Activated naive CD4-positive, alpha-beta T cell treated with anti-CD3 and anti-CD28 coated beads for 36 hours (primary cell): ENCODE results near the gene WWC2. TPM values are rescaled to one million over a fixed set of nuclear protein-coding genes. Genes with fewer than 3 reads are reported as not detected.

Experiments
- CTCF ChIA-PET: fragments of 350-600 bp; sonication (Branson Sonifier 250); formaldehyde crosslinking; loops from one replicate; lab custom pipeline; 2021; ENCODE audit warnings: antibody characterized with exemption; lab: Charles Lee
- DNase-seq: peaks from one replicate; pipeline ENCODE4 v3.0.0-alpha.2; 2020
- H3K27ac Mint-ChIP-seq: one replicate; pipeline ENCODE4 v1.8.0; 2021; ENCODE audit warnings: mild to moderate bottlenecking, mixed read lengths
- H3K27me3 Mint-ChIP-seq: one replicate; pipeline ENCODE4 v1.8.0; 2021; ENCODE audit warnings: low read depth, mixed read lengths
- H3K36me3 Mint-ChIP-seq: one replicate; pipeline ENCODE4 v1.8.0; 2021; ENCODE audit warnings: low read depth, mixed read lengths
- H3K4me1 Mint-ChIP-seq: one replicate; pipeline ENCODE4 v1.8.0; 2021; ENCODE audit warnings: low read depth, mixed read lengths
- H3K4me3 Mint-ChIP-seq: one replicate; pipeline ENCODE4 v1.8.0; 2021; ENCODE audit warnings: mild to moderate bottlenecking, moderate library complexity, mixed read lengths
- H3K9me3 Mint-ChIP-seq: one replicate; pipeline ENCODE4 v1.8.0; 2021; ENCODE audit warnings: mixed read lengths
- intact Hi-C: fragments of 100-400 bp; cut with micrococcal nuclease; formaldehyde crosslinking; loops from one replicate; pipeline ENCODE4 v1.15.1; 2023
- total RNA-seq, 2 experiments: library from RNA; stranded (reverse); gene quantifications; one replicate each; pipeline ENCODE4 v1.2.3, GENCODE V29; 2021

The WWC2 gene
- total RNA-seq, 2 experiments from 2014 or later: 6.7 to 10.0 TPM

DNA sequence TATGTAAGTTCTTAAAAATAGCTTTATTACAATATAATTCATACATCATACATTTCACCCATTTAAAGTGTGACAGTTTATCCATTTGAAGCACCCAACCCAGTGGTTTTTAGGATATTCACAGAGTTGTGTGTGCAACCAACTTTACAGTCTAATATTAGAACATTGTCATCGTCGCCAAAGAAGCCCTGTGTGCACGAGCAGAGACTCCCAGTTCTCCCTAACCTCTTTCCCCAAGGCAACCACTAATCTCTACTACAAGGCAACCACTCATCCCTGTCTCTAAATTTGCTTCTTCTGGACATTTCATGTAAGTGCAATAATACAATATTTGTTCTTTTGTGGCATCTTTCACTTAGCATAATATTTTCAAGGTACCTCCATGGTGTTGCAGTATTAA lies 173.3 kb downstream of the WWC2 start:
- no peak overlapping the region for H3K27ac Mint-ChIP-seq
- no peak overlapping the region for H3K4me3 Mint-ChIP-seq
- peaks cover 14% of the 10 kb centered on the region for H3K9me3 Mint-ChIP-seq
- H3K27me3 Mint-ChIP-seq: no peaks in the 10 kb centered on the region
- no peak for DNase-seq
- CTCF ChIA-PET: interaction anchor here (3.4 kb wide), 1 partner anchor 10 kb away, joined by 15 read pairs; no protein-coding TSS in a partner anchor
- H3K4me1 Mint-ChIP-seq: no peaks in the 10 kb centered on the region
- peaks cover 28% of the 10 kb centered on the region for H3K36me3 Mint-ChIP-seq
- intact Hi-C loops: no loop called here

DNA sequence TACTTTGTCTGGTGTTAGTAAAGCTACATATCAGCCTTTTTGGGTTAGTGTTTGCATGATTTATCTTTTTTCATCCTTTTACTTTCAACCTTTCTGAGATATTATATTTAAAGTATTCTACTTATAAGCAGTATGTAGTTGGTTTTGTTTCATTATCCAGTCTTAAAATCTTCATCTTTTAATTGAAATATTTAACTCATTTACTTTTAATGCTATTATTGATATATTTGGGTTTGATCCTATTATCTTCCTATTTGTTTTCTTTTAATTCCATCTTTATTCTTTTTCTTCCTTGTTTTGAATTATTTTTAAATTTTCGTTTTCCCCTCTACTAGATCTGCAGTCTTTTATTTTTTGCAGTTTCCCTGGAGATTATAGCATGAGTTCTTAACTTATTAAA lies 177.0 kb downstream of the WWC2 start:
- no peaks in the 10 kb centered on the region for H3K27me3 Mint-ChIP-seq
- H3K4me1 Mint-ChIP-seq: no peaks in the 10 kb centered on the region
- intact Hi-C loops: no loop called here
- H3K4me3 Mint-ChIP-seq: no peak overlapping the region
- H3K27ac Mint-ChIP-seq: no peak overlapping the region
- H3K36me3 Mint-ChIP-seq: peaks cover 31% of the 10 kb centered on the region
- H3K9me3 Mint-ChIP-seq: peaks cover 14% of the 10 kb centered on the region
- CTCF ChIA-PET: interaction anchor here (0.7 to 1.2 kb wide), 2 partner anchors 14 to 153 kb away, joined by 3 read pairs; no protein-coding TSS in a partner anchor
- no peak for DNase-seq

DNA sequence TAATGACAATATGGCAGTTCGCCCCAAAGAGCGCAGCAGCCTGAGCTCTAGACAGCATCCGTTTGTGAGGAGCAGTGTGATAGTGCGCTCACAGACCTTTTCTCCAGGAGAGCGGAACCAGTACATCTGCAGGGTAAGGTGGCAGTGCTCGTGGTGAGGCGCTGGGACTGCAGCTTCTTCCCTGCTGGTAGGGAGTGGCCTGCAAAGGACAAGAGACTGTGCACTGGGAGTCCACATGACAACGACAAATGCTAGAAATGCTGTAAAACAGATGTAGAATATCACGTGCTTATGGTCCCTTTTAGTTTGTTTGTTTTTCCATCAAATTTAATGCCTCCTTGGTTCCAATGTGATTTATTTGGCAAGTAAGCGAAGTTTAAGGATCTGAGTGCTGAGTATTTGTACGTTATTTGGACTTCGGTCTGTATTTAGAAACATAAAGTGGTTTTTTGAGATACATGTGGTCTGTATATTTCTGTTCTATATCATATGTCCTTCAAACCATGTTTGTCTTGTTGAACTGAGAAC lies 185.3 kb downstream of the WWC2 start:
- Mint-ChIP-seq H3K9me3 (no peaks in the 10 kb centered on the region), H3K4me3 (no peak overlapping the region), H3K4me1 (no peaks in the 10 kb centered on the region), H3K27ac (no peak overlapping the region), H3K36me3 (peaks cover 13% of the 10 kb centered on the region), H3K27me3 (no peaks in the 10 kb centered on the region)
- no peak for DNase-seq
- CTCF ChIA-PET: interaction anchor here (0.6 kb wide), 1 partner anchor 64 kb away, joined by 3 read pairs; no protein-coding TSS in a partner anchor
- intact Hi-C loops: no loop called here

DNA sequence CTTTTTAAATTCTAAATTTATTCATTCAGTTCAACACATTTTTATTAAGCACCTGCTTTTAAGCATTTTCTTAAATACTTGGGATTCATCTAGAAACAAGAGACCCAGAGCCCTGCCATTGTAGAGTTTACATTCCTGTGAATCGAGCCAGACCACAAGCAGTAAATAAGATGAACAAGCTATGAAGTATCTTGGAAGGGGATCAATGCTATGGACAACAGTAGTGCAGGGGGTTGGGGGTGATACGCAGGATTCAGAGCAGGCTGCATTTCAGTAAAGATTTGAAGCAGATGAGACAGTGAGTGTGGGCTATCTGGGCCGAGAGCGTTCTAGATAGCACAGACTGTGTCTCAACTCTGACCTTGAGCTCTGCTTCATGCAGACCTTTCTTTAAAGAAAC lies 185.9 kb downstream of the WWC2 start:
- no peaks in the 10 kb centered on the region for H3K9me3 Mint-ChIP-seq
- no peak overlapping the region for H3K27ac Mint-ChIP-seq
- CTCF ChIA-PET: interaction anchor here (0.5 to 0.6 kb wide), 2 partner anchors 65 to 122 kb away, joined by 3 to 4 read pairs; no protein-coding TSS in a partner anchor
- intact Hi-C loops: no loop called here
- no peak overlapping the region for H3K4me3 Mint-ChIP-seq
- peaks cover 14% of the 10 kb centered on the region for H3K36me3 Mint-ChIP-seq
- DNase-seq: no peak
- H3K4me1 Mint-ChIP-seq: no peaks in the 10 kb centered on the region
- no peaks in the 10 kb centered on the region for H3K27me3 Mint-ChIP-seq

DNA sequence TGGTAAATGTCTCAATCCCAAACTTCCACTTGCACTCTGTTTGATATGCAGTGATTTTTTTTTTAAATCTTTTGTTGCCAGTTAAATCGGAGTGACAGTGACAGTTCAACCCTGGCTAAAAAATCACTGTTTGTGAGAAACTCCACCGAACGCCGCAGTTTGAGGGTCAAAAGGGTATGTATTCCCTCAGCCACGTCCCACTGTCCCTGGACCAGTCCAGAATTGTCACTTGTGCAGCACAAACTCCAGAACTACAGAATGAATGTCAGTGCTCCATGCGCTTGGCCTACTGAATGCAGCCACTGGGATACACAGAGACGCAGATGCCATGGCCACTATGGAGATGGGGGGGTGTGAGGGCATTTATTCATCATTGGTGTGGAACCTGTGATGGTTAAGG lies 186.8 kb downstream of the WWC2 start:
- intact Hi-C loops: no loop called here
- H3K4me1 Mint-ChIP-seq: no peaks in the 10 kb centered on the region
- no peak overlapping the region for H3K27ac Mint-ChIP-seq
- H3K36me3 Mint-ChIP-seq: peaks cover 12% of the 10 kb centered on the region
- DNase-seq: no peak
- no peaks in the 10 kb centered on the region for H3K27me3 Mint-ChIP-seq
- H3K9me3 Mint-ChIP-seq: no peaks in the 10 kb centered on the region
- no peak overlapping the region for H3K4me3 Mint-ChIP-seq
- CTCF ChIA-PET: no interaction called here

DNA sequence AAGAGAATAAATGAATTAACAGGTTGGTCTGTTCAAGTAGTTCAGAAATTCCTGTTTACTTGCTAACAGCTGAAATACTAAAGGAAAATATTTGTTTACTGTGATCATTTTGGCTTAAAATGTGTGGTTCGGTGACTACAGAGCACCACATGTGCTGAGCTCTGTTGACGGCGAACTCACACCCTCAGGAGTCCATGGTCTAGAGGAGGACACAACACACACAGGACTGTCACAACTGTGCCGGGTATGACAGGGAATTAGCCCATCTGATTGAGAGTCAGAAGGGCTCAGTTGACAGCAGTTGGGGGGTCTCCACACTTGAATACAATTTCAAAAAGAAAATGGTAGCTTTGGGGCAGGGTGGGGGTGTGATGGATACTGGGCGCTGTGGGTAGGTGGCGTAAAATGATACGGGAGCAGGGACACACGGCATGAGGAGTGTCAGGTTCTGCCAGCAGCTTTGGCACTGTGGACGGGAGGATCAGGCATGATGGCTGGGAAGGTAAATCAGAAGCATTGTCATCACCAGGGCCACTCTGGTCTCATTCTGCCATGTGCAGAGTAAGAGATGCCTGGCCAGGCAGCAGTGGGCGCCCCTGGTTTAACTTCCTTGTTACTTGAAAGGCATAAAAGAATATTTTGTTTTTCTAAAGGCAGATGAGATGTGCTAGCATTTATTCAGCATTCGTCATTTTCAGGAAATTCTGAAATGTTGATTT lies 187.7 kb downstream of the WWC2 start:
- intact Hi-C loops: no loop called here
- Mint-ChIP-seq H3K27ac (no peak overlapping the region), H3K27me3 (no peaks in the 10 kb centered on the region), H3K4me3 (no peak overlapping the region), H3K9me3 (no peaks in the 10 kb centered on the region), H3K4me1 (no peaks in the 10 kb centered on the region), H3K36me3 (peaks cover 12% of the 10 kb centered on the region)
- CTCF ChIA-PET: interaction anchor here (0.5 kb wide), 1 partner anchor 94 kb away, joined by 5 read pairs; no protein-coding TSS in a partner anchor
- no peak for DNase-seq

DNA sequence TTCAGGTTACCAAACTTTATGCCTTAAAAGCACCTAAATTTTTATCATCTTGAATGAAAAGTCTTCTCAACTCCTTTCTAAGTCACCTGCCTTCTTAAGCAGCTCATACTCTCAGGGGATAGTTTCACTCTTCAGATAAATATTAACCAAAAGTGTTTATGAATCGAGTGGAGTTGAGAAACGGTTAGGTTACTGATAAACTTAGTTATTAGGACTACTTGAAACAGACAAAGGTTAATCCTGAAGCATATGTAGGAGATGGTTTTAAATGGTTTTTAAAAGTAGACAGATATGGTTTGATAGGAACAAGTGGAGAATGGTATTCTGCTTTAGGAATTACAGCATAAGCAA lies 188.2 kb downstream of the WWC2 start:
- intact Hi-C loops: no loop called here
- Mint-ChIP-seq H3K4me3 (no peak overlapping the region), H3K27ac (no peak overlapping the region), H3K36me3 (peaks cover 12% of the 10 kb centered on the region), H3K4me1 (no peaks in the 10 kb centered on the region), H3K27me3 (no peaks in the 10 kb centered on the region), H3K9me3 (no peaks in the 10 kb centered on the region)
- DNase-seq: no peak
- CTCF ChIA-PET: interaction anchor here (0.5 kb wide), 1 partner anchor 93 kb away, joined by 5 read pairs; no protein-coding TSS in a partner anchor

DNA sequence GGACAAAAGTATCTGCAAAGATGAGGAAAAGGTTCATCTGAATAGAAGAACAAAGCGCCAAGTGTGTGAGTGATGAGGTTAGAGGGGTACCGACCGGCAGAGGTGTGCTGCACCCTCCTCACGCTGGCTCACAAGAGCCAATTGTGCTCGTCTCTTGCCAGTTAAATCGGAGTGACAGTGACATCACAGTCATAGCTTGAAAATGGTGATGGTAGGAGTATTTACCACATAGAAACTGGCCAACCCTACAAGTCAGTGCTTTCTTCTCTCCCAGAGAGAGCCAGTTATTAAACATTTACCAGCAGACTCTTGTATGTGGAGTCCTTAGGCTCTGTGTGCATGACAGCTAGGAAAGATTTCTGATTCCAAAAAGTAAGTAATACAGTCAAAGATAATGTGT lies 188.6 kb downstream of the WWC2 start:
- H3K4me1 Mint-ChIP-seq: no peaks in the 10 kb centered on the region
- H3K27me3 Mint-ChIP-seq: no peaks in the 10 kb centered on the region
- peaks cover 12% of the 10 kb centered on the region for H3K36me3 Mint-ChIP-seq
- no peaks in the 10 kb centered on the region for H3K9me3 Mint-ChIP-seq
- no peak overlapping the region for H3K4me3 Mint-ChIP-seq
- H3K27ac Mint-ChIP-seq: no peak overlapping the region
- no peak for DNase-seq
- CTCF ChIA-PET: no interaction called here
- intact Hi-C loops: loop anchor here (2.0 kb wide), 1 partner anchor 111 kb away; no protein-coding TSS in a partner anchor

DNA sequence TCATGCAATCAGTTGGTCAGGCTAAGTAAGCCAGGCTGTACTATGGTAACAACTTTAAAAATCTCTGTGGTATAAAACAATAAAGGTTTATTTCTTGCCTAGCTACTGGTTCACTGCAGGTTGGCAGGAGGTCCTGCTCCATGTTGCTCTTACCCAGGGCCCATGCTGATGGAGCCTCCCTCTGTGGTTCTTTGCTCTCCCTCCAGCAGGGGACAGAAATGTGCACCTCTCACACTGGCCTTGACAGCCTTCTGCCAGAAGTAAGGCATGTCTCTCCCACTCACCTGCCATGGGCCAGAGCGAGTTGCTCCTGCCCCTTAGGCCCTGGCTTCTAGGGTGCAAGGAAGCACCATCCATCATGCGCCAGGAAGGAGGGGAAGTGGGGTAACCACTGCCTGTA lies 189.9 kb downstream of the WWC2 start:
- Mint-ChIP-seq H3K27ac (no peak overlapping the region), H3K4me3 (no peak overlapping the region), H3K9me3 (no peaks in the 10 kb centered on the region), H3K36me3 (peaks cover 12% of the 10 kb centered on the region), H3K27me3 (no peaks in the 10 kb centered on the region), H3K4me1 (no peaks in the 10 kb centered on the region)
- CTCF ChIA-PET: no interaction called here
- intact Hi-C loops: loop anchor here (2.0 kb wide), 1 partner anchor 110 kb away; no protein-coding TSS in a partner anchor
- DNase-seq: no peak

DNA sequence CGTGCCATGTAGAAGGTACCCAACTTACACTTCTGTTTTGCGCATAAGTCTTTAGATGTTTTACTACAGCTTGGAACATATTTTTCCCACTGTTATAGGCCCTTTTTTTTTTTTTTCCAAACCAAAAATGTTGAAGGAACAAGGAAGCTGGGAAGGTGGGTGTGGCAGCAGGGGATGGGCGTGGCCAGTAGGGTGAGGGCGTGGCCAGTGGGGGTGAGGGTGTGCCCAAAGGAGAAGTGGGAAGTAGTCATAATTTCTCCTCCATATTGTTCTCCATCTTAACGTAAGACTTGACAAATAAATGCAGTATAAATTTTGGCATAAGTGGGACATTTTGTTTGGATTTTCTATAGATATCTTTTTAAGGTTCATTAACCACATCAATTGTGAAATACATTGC lies 190.6 kb downstream of the WWC2 start:
- DNase-seq: no peak
- intact Hi-C loops: loop anchor here (2.0 kb wide), 1 partner anchor 109 kb away; no protein-coding TSS in a partner anchor
- no peak overlapping the region for H3K4me3 Mint-ChIP-seq
- no peaks in the 10 kb centered on the region for H3K27me3 Mint-ChIP-seq
- H3K36me3 Mint-ChIP-seq: peaks cover 8% of the 10 kb centered on the region
- H3K27ac Mint-ChIP-seq: no peak overlapping the region
- CTCF ChIA-PET: interaction anchor here (2.8 kb wide), 1 partner anchor 28 kb away, joined by 8 read pairs; no protein-coding TSS in a partner anchor
- no peaks in the 10 kb centered on the region for H3K4me1 Mint-ChIP-seq
- H3K9me3 Mint-ChIP-seq: no peaks in the 10 kb centered on the region

DNA sequence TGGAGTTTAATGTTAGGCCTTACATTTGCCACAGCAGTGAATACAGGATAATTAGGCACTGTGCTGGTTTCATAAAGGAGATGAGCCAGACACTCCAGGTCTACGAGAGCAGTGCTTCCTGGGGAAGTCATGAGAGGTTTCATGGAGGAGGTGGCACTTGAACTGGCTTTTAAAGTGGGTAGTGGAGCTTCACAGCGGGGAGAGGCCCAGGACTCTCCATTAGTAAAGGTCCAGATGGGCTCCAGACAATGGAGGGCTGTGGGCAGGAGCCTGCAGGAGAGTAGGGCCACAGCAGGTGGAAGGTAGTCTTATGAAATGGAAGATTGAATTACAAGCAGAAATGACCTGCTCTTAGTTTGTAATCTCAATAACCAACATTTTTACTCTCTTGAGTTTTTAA lies 192.0 kb downstream of the WWC2 start:
- CTCF ChIA-PET: interaction anchor here (2.8 kb wide), 1 partner anchor 29 kb away, joined by 8 read pairs; no protein-coding TSS in a partner anchor

DNA sequence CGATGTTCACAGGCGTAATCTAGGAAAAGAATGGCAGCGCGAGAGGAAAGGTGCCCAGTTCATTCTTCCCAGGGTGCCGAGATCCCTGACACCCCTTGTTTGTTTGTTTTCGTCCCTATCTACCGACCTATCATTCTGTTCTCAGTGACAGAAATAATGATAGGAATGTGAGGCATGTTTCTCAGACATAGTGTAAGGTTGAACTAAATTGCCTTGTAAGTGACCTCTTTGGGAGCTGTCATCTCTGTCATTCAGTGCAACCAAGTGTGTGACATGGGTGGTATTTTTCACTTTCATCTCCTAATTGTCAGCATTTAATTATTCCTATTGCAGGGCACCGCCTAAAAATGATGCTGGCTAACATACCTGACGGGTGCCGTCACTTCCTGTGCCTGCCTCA lies 196.7 kb downstream of the WWC2 start:
- peaks cover 2% of the 10 kb centered on the region for H3K36me3 Mint-ChIP-seq
- H3K4me1 Mint-ChIP-seq: no peaks in the 10 kb centered on the region
- no peaks in the 10 kb centered on the region for H3K9me3 Mint-ChIP-seq
- intact Hi-C loops: no loop called here
- no peak for DNase-seq
- CTCF ChIA-PET: no interaction called here
- no peak overlapping the region for H3K4me3 Mint-ChIP-seq
- H3K27ac Mint-ChIP-seq: no peak overlapping the region
- no peaks in the 10 kb centered on the region for H3K27me3 Mint-ChIP-seq

More for the DNA sequence above, 192.0 kb downstream of the WWC2 start:
- Mint-ChIP-seq H3K27ac (no peak overlapping the region), H3K9me3 (no peaks in the 10 kb centered on the region), H3K36me3 (peaks cover 7% of the 10 kb centered on the region), H3K4me3 (no peak overlapping the region), H3K27me3 (no peaks in the 10 kb centered on the region), H3K4me1 (no peaks in the 10 kb centered on the region)
- intact Hi-C loops: no loop called here
- no peak for DNase-seq

DNA sequence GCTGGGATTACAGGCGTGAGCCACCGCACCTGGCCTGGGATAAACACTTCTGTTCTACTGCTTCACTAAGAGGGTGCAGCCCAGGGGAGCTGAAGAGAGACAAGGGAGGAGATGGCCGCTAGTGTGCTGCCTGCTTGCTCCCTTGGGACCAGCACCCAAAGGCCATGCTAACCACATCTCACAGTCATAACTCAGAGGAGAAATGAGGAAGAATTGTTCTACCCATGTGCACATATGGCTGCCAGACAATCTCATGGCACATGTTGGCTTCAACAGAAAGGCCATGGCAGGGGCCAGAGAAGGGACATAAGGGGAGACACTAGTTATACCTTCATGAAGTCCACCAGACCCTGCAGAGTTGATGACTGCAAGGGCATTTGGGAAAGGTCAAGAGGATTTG lies 198.6 kb downstream of the WWC2 start:
- no peak for DNase-seq
- H3K36me3 Mint-ChIP-seq: peaks cover 2% of the 10 kb centered on the region
- no peak overlapping the region for H3K27ac Mint-ChIP-seq
- H3K27me3 Mint-ChIP-seq: no peaks in the 10 kb centered on the region
- no peak overlapping the region for H3K4me3 Mint-ChIP-seq
- H3K9me3 Mint-ChIP-seq: no peaks in the 10 kb centered on the region
- CTCF ChIA-PET: no interaction called here
- H3K4me1 Mint-ChIP-seq: no peaks in the 10 kb centered on the region
- intact Hi-C loops: no loop called here
